ENCODE data around the gene DCLRE1A. TPM values are rescaled to one million over a fixed set of nuclear protein-coding genes. Genes with fewer than 3 reads are reported as not detected.
"Not testable (repeated sequence)": the region's sequence is repeated elsewhere in the genome, so short reads cannot be mapped to it uniquely, and the experiment has no call there.

The DCLRE1A gene
- total RNA-seq, 4 donors from 2014 or later = 0.26 to 16.1 (median 4.4) TPM

- TF ChIP-seq CTCF (IDR thresholded peaks at IDR 0.05) (no peak), POLR2A (IDR thresholded peaks at IDR 0.05) (no peak)
- Histone ChIP-seq H3K9me3 (no peaks in the 10 kb centered on the region), H3K27me3 (no peaks in the 10 kb centered on the region), H3K27ac (no peak overlapping the region), H3K4me1 (no peaks in the 10 kb centered on the region), H3K4me3 (no peak overlapping the region), H3K36me3 (no peaks in the 10 kb centered on the region)
- no peak for DNase-seq
- intact Hi-C loops (cut with DNase I; ENCODE audit: low total_unique reads) = no loop called here
Measured at GRCh38 chr10:113820507-113820906, 33.4 kb downstream of the DCLRE1A start.

GRCh38 chr10:113819989-113820388, 33.9 kb downstream of the DCLRE1A start:
- Histone ChIP-seq H3K9me3 (no peaks in the 10 kb centered on the region), H3K36me3 (no peaks in the 10 kb centered on the region), H3K27ac (no peak overlapping the region), H3K27me3 (no peaks in the 10 kb centered on the region), H3K4me1 (no peaks in the 10 kb centered on the region), H3K4me3 (no peak overlapping the region)
- no peak for TF ChIP-seq POLR2A (IDR thresholded peaks at IDR 0.05)
- no peak for TF ChIP-seq CTCF (IDR thresholded peaks at IDR 0.05)
- intact Hi-C loops (cut with DNase I; ENCODE audit: low total_unique reads) = no loop called here
- DNase-seq = no peak

- H3K36me3 ChIP-seq; DNase-seq; H3K4me3 ChIP-seq; H3K27me3 ChIP-seq; H3K9me3 ChIP-seq; H3K27ac ChIP-seq; H3K4me1 ChIP-seq; intact Hi-C loops (cut with DNase I; ENCODE audit: low total_unique reads): not testable (repeated sequence)
Measured at GRCh38 chr10:113814700-113815099, 39.2 kb downstream of the DCLRE1A start.

- Histone ChIP-seq H3K4me3 (no peak overlapping the region), H3K27me3 (no peaks in the 10 kb centered on the region), H3K27ac (no peak overlapping the region), H3K4me1 (no peaks in the 10 kb centered on the region), H3K36me3 (no peaks in the 10 kb centered on the region), H3K9me3 (no peaks in the 10 kb centered on the region)
- no peak for TF ChIP-seq CTCF (IDR thresholded peaks at IDR 0.05)
- no peak for TF ChIP-seq POLR2A (IDR thresholded peaks at IDR 0.05)
- no peak for DNase-seq
- intact Hi-C loops (cut with DNase I; ENCODE audit: low total_unique reads) = loop anchor here (10.0 kb wide), 1 partner anchor 297 kb away; no protein-coding TSS in a partner anchor
Measured at GRCh38 chr10:113808168-113808567, 45.7 kb downstream of the DCLRE1A start.

GRCh38 chr10:113806503-113806902, 47.4 kb downstream of the DCLRE1A start:
- no peak overlapping the region for H3K27ac ChIP-seq
- TF ChIP-seq CTCF (IDR thresholded peaks at IDR 0.05) (no peak), POLR2A (IDR thresholded peaks at IDR 0.05) (no peak)
- DNase-seq = no peak
- H3K27me3 ChIP-seq = no peaks in the 10 kb centered on the region
- H3K9me3 ChIP-seq = no peaks in the 10 kb centered on the region
- no peaks in the 10 kb centered on the region for H3K36me3 ChIP-seq
- H3K4me1 ChIP-seq = no peaks in the 10 kb centered on the region
- H3K4me3 ChIP-seq = no peak overlapping the region
- intact Hi-C loops (cut with DNase I; ENCODE audit: low total_unique reads) = loop anchor here (10.0 kb wide), 1 partner anchor 298 kb away; no protein-coding TSS in a partner anchor

- no peak for TF ChIP-seq POLR2A (IDR thresholded peaks at IDR 0.05)
- TF ChIP-seq CTCF (IDR thresholded peaks at IDR 0.05) = no peak
- Histone ChIP-seq H3K27me3 (no peaks in the 10 kb centered on the region), H3K4me1 (no peaks in the 10 kb centered on the region), H3K27ac (no peak overlapping the region), H3K36me3 (no peaks in the 10 kb centered on the region), H3K4me3 (no peak overlapping the region), H3K9me3 (no peaks in the 10 kb centered on the region)
- intact Hi-C loops (cut with DNase I; ENCODE audit: low total_unique reads) = loop anchor here (10.0 kb wide), 1 partner anchor 302 kb away; no protein-coding TSS in a partner anchor
- DNase-seq = no peak
Measured at GRCh38 chr10:113802997-113803396, 50.9 kb downstream of the DCLRE1A start.

All from uterus (tissue), 4 donors.